GM12891 (cell line): ENCODE results near the gene LRCH1.

Source experiments
- POLR2A ChIP-seq: IDR thresholded peaks from 2 replicates; pipeline ENCODE4 v1.6.1; 2011; ENCODE audit warnings: low read depth, low read length, control low read depth
- POLR2AphosphoS5 ChIP-seq: IDR thresholded peaks from 2 replicates; pipeline ENCODE4 v1.6.1; 2011; ENCODE audit warnings: low read depth, low read length, control low read depth
- SPI1 ChIP-seq: IDR thresholded peaks from 2 replicates; pipeline ENCODE4 v1.6.1; 2011; ENCODE audit warnings: low read depth, low read length, control low read depth
- TAF1 ChIP-seq: IDR thresholded peaks from 2 replicates; pipeline ENCODE4 v1.6.1; 2011; ENCODE audit warnings: low read depth, low read length, control low read depth

- TF ChIP-seq SPI1 (no peak), POLR2AphosphoS5 (no peak), TAF1 (no peak), POLR2A (no peak)
These were observed 114.8 kb downstream of the LRCH1 start for GRCh38 chr13:46667687-46668281.
